HG02885 (cell line): Measurements from ENCODE around the gene LRCH1.
A peak's percentile ranks its signal among the peaks of the same experiment; 100 is the strongest.

Source experiments
- ATAC-seq: cut with Tn5 transposase; IDR thresholded peaks from one replicate; pipeline ENCODE4 v1.9.1; 2021; ENCODE audit warnings: mild to moderate bottlenecking; ENCODE audit not compliant: unreplicated experiment, poor library complexity

LRCH1 gene

DNA sequence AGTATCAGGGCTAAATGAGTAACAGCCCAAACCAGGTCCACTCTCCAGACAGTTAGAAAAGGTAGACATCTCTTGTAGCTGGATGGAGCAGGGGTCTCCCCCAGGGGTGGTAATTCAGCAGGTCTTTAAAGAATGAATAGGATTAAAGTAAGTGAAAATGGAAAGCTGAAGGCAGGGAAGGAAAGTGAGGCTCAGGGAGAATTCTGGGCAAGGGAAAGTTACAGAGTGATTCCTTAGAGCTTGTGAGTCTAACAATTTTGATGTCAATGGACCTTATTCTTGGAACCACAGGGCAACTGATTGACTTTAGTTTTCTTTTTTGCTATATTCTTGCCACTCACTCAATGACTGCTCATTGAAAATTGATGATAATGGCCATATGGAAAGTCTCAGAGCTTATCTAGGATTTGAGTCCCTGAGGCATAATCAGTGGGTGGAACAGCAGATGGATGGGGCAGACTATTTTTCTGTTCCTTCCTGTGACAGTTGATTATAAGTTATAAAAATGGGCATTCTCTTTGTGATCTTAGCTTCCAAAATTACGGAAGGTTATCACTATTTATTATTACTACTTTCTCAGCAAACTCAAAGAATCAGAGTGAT lies 76.9 kb downstream of the LRCH1 start:
- no peak for ATAC-seq

DNA sequence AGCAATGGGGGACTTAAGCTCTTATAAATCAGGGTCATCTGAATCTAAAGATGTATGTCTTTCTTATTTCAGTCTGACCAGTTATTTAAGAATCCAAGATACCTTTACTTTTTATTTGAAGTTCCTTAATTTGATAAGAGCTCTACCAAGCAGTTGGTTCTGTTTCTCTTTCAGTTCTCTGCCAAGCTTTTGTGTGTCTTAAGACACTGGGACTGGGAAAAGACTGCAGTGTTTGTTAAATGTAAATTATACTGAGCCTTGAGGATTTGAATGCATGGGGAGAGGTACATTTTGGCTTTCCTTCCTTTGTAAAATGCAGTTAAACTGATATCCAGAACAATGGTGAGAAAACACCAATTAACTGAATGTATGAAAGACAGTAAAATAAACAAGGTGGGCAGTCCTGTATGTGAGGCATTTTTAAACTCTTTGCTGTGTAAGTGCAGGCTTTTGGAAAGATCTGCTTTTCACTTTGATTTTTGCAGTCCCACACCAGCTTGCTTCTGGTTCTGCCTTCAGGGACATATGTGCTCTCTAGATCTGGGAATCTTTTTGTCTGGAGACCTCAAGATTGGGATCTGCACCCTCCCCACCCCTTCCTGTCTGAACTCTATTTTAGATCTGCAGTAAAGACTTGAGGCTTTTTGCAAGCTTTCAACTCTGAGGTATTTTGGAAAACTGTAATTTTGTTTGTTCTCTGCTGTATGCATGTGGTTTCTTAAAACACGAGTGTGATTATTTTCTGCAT lies 77.6 kb downstream of the LRCH1 start:
- ATAC-seq, result no peak

DNA sequence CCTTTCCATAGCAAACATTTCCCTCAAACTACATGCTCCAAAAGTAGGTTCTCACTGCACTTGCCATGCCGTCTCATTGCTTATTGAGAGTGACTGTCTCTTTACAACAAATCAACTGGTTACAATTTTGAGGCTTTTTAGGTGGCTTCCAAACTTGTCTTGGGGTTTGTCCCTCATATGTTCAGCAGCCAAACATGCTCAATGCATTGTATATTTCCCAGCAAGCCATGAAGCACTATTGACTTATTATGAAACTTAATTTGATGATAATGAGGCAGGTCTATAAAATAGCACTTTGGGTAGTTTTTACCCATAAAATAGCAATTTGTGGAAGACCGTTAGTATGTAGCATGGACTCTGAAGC lies 78.2 kb downstream of the LRCH1 start:
- ATAC-seq, result no peak

DNA sequence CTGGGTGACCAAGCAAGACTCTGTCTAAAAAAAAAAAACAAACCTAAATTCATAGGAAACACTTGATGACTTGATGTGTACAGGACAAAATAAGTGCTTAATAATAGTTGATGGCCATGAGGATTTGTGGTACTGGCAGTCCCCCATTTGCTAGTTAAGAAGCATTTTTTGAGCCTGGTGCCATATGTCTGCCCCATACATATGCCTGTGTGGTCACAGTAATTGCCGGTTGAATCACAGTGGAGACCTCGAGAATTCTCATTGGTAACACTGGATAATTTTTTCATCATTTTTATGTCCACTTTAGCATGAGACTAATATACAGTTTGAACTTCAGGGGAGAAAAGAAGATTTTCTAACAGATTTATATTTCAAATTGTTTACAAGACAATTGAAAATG lies 79.2 kb downstream of the LRCH1 start:
- no peak for ATAC-seq

DNA sequence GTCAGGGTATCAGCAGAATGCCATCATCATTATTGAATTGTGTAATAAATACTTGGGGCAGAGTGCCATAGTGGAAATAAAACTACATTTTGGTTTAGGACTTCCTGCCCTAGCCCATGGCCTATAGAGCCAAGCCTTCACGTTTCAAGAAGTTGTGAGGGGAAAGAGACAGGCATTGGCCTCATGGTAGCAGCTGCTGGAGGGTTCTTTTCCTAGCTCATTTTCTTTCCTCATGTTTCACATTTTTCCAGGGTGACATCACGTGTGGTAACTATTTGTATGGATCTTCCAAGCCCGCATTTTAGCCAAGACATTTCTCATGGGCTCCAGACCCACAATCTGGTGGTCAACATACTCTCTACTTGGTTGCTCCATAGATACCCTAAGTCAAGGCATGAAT lies 80.4 kb downstream of the LRCH1 start:
- no peak for ATAC-seq

DNA sequence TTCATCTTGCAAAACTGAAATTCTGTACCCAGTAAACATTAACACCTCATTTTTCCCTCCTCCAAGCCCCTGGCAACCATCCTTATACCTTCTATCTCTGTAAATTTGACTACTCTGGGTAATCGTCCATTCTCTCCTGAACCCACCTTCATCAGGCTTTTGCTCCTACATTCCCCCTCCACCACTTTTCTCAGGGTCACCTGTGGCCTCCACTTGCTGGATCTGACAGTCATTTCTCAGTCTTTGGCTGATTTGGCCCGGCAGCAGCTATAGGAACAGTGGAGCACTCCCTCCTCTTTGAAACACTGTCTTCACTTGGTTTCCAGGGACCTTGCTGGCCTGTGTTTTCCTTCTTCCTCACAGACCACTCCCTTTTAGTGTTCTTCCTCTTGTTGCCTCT lies 83.5 kb downstream of the LRCH1 start:
- no peak for ATAC-seq

DNA sequence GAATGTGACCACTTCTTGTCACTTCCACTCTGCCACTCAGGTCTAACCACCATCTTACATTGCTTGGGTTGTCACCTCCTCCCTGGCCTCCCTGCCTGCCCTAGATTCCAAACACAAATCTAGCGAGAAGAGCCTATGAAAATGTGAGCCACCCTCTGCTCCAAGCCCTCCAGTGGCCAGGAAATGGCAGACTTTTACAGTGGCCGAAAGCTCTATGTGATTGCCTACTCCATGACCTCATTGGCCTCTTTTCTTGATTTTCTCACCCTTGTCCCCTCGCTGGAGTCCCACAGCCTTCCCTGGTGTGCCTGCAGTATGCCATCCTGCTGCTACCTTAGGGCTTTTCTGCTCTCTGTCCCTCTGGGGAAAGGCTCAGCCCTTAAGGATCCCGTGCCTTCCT lies 84.2 kb downstream of the LRCH1 start:
- ATAC-seq, result no peak

DNA sequence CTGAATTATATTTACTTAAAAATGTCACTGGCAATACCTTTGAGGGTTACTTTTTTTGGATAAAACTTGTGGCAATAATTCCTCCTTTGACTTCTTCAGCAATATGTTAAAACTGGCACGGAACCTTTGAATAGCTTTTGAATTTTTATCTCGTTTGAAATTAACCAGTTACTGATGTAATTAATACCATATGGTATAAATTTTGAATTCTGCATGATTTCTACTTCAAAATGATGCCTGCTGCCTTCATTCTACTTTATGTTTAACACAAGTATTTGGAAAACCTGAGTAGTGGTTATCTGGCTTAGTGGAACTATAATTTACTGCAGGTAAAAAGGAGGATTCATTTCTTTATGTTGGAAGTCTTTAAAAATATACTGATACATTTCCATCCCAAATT lies 85.3 kb downstream of the LRCH1 start:
- no peak for ATAC-seq

DNA sequence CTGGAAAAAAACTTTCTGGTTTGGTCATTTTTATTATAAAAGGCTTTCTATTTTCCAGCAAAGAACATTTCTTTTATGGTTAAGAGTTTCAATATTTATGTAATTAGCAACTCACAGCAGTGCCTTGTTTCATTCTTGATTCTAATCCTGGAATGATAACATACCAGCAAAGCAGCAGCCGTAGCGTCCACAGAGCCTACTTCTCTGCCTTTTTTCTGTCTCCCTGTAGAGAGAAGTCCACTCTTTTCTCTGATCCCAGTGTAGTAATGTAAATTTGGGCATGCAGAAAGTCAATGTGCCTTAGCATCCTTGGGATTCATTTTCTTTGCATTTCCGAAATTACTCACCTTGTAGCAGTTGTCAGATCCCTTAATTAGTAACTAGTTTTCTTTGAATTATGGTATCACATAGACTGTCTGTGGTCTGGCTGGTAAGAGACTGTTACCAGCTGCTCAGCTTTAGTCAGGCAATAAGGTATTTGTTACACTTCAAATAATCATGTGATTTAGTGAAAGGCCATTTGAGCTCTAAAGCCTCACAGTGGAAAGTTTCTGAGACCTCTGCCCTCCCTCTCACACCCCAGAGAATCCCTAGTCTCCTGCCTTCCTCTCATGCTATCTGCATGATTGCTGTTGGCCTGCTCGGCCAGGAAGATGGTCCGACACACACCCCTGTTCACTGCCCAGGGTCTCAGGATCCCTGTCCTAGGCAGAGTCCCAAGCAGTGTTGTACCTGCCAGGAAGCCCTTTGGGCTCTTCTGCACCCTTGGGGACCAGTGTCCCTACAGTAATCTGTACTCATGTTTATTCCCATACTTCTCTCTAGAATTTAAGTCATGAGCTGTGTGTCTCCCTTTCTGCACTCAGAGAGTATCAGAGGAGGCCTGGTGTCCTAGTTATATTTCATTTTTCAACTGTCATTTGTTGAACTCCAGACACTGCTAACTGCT lies 86.3 kb downstream of the LRCH1 start:
- ATAC-seq, result peak; percentile 83

DNA sequence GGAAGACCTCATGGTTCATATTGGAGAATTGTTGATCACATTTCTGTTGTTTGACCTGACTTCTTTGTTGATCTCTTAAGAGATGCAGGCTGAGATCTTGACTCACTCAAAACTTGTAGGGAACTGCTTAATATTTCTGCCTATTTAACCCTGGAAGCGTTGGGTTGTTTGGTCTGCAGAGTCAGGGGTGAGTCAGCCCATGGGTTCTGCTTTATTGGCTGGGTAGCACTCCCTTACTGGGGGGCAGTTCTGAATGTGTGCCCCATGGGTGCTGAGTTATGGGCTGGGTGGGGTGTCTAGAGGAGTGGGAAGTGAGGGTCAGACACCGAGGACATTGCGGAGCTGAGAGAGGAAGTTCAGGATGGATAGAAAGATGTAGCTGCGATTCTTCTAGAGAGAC lies 87.9 kb downstream of the LRCH1 start:
- no peak for ATAC-seq

DNA sequence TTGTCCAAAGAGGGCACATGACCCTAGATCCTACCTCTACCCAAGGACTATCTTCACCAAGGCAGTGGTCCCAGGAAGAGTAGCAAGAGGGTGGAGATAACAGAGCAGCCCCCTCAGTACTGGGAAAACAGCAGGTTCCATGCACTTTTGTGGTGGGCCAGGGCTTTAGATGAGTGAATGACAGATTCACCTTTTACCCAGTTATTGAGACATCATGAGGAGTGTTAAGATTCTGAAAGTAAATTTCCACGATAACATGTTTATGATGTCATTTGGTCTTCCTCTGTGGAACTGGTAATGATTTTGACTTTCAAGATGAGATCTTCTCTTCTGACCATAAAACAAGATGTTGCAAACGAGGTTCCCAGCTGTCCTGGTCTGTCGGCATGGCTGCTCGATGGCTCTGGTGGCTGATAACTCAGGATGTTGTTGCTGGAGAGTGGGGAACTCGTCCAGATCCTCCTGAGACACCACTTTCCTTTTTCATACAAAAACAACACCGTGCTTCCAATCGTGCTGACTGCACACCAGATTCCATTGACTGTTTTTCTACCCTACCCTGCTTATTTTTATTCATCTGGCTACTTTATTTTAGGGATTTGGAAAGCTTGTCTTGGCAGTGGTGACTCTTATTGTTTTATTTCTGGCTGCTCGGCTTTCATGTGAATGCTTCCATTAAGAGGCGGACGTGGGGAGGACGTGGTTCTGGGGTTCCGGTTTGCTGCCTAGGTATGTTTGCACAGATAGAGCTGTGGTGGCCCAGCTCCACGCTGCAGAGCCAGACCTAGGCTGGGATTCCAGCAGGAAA lies 88.5 kb downstream of the LRCH1 start:
- no peak for ATAC-seq

DNA sequence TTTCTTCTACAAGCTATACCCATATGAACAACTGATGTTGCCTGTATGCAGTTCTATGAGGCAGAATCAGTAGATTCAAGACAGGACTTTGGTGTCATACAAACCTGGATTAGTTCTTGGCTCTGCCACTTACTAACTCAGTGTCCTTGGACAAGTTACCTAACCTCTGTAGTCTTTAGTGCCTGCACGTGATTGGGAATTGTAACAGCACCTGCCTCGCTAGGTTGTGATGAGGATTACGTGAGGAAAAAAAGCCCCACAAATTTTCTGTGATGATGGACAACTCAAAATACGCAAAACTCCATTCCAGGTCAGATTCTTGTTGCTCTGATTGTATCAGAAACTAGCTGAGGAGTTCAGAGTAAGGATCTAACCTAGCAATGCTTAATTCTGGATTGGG lies 89.3 kb downstream of the LRCH1 start:
- ATAC-seq, result no peak

DNA sequence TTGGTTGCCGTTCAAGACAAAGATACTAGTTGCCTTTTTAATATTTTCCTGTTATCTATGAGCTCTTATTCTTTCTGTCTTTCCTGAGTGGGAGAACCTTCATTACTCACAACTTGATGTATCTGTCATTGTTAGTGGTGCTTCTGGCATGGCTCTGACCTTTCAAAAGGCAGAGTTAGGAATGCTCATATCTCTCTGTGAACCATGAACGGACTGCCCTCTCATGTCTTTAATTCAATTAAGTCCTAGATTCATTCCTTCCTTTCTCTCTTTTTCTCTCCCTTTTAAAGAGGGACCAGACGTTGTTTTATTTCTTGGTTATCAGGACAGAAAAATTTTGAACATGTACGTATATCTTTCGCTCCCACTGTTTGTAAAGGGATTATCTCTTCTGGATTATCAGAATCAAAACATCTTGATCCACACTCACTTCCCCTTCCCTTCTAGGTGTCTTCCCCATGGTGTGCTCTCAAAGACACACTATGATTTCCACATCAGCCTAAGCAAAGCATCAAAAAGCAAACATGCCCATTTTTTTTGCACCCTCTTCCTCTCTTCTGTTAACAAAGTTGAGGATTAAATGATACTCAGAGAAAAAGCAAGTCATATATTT lies 90.3 kb downstream of the LRCH1 start:
- no peak for ATAC-seq

DNA sequence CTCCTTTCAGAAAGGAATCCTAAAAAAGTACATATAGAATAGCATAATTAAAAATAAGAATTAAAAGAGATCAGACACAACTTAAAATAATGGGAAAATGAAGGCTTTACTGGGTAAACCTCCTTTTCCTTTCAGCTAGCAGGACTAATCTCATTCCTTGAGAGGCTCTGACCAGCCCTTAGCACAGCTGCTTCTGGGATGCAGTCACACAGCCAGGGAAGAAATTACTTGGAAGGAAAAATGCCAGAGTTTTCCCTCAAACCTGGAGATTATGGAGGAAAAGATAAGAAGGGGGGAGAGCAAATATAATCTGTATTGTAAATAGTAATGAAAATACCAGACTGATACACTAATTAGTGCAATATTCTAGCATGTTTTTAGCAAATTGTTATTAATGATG lies 91.8 kb downstream of the LRCH1 start:
- ATAC-seq, result no peak

DNA sequence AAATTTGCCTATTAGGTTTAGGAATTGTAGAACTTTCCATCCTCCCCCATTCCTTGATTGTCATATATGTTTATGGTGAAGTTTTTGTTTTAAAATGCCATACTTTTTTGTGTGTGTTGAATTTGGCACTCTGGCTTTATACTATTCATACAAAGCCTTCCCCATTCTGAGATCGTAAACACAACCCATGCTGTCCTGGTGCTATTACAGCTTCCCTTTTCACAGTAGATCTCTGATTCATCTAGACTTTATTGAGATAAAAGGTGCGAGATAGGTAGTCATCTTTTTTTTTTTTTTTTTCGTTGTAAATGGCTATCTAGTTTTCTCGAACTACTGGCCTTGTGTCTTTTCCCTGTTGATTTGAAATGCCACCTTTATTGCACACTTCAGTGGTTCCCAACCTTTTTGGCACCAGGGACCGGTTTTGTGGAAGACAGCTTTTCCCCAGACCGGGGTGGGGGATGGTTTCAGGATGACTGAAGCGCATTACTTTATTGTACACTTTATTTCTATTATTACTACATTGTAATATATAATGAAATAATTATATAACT lies 94.6 kb downstream of the LRCH1 start:
- ATAC-seq, result no peak

DNA sequence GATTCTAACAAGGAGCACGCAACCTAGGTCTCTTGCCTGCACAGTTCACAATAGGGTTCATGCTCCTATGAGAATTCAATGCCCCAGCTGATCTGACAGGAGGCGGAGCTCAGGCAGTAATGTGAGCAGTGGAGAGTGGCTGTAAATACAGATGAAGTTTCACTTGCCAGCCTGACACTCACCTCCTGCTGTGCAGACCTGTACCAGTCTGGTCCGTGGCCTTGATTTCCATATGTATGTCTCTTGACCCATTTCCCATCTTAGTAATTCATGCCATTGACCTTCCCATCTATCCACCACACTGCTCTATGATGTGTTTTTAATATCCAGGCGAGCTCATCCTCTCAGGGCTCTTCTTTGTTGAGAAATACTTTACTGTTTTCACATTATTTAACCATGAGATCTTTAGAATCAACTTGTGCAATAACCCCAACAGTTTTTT lies 95.2 kb downstream of the LRCH1 start:
- peak; percentile 85 for ATAC-seq

DNA sequence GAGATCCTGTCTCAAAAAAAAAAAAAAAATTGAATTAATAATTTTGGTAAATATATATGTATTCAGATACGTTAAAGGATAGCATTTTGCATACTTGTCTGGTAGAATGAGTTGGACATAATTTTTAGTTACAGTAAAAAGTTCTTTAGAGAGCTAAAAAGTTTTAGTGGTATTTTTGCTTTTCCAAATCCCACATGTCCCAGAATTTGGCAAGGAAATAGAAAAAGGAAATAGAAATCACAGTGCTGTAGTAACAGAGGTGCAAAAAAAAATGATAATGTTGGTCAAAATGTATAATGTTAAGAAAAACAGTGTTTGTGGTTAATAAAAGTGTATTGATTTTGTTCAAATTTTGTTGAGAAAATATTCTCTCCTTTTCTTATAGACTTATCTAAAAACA lies 96.8 kb downstream of the LRCH1 start:
- ATAC-seq, result no peak

DNA sequence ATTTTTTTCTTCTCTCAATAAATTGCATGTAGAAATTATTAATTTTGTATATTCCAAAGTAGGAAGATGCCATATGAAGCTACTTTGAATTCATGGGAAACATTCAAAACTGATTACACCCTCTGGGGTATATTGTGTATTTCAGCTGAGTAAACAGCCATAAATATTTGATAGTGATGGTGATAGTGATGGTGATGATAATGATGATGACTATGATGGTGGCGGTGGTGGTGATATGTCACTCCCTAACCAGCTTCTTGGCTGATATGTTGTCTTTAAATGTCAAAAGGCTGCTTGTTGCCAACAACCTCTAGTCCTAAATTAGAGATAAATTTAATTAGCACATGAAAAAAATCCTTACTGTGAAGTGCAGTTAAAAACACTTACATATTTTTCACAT lies 102.0 kb downstream of the LRCH1 start:
- no peak for ATAC-seq

DNA sequence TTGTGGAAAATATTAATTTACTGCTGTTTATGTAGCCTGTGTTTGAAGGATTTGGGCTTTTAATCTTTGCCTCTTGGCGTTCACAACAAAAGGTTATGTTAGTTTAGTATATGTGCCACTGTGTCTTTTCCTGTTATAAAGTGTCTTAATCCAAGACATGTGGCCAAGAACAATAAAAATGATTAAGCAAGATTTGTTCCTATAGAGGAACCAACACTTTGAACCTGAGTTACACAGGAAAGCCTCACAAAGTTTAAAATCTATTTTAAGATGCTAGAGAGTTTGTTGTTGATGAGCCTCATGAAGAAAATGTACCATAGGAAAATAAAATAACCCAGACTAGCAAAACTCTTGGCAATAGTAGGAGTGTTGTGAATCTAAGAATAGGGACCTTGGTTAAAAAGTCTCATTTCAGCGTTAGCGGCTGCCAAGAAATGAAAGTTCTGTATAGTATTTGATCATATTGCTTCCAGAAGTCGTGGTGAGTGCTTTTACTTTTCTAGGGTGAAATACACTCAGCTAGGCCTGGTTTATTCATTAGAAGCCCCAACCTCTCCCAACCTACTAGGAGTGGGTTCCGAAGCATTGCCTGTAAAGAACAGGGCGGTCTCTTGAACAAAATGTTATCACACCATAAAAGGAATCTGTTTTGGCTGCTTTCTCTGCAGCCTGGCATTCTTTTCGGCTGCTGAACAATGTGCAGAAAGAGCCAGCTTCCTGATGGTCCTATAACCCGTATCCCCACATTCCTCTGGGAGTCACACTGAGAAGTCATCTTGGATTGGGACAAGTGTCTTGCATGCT lies 102.6 kb downstream of the LRCH1 start:
- no peak for ATAC-seq
